SK-N-SH (cell line): ENCODE data around the gene TMEM266.

Experiments used
- EP300 ChIP-seq, 2 experiments: IDR thresholded peaks; 2 replicates each; pipeline versions ENCODE4 v1.4.0 to v1.6.1; 2012; ENCODE audit warnings: borderline replicate concordance in 1 of 2, low read depth in 1 of 2, low read length in 1 of 2
- GABPA ChIP-seq: IDR thresholded peaks from 2 replicates; pipeline ENCODE4 v1.4.0; 2012; ENCODE audit warnings: low read depth, mild to moderate bottlenecking
- NFIC ChIP-seq: IDR thresholded peaks from 2 replicates; pipeline ENCODE4 v1.4.0; 2012; ENCODE audit warnings: borderline replicate concordance
- POLR2AphosphoS5 ChIP-seq: IDR thresholded peaks from 2 replicates; pipeline ENCODE4 v1.6.1; 2012; ENCODE audit warnings: low read depth, low read length
- SIN3A ChIP-seq: IDR thresholded peaks from 2 replicates; pipeline ENCODE4 v1.6.1; 2012; ENCODE audit warnings: low read depth, mild to moderate bottlenecking, low read length, moderate library complexity, borderline replicate concordance
- SMC3 ChIP-seq: IDR thresholded peaks from 2 replicates; pipeline ENCODE4 v1.6.1; 2012; ENCODE audit warnings: low read depth, low read length, improper control_type of control experiment
- TEAD4 ChIP-seq: IDR thresholded peaks from 2 replicates; pipeline ENCODE4 v1.4.0; 2012; ENCODE audit warnings: mild to moderate bottlenecking, borderline replicate concordance; ENCODE audit not compliant: insufficient read depth
- TF ChIP-seq, protein P1 (sequence below): IDR thresholded peaks from 2 replicates; pipeline ENCODE4; 2012
- TF ChIP-seq, protein P2 (sequence below): fragments of 200-600 bp; sonication (generic); IDR thresholded peaks from 2 replicates; pipeline ENCODE4 v1.6.1; 2017; ENCODE audit warnings: antibody characterized with exemption, mild to moderate bottlenecking, moderate library complexity
- TF ChIP-seq, protein P3 (sequence below): fragments of 150-350 bp; IDR thresholded peaks from 2 replicates; pipeline ENCODE4 v1.6.1; 2016; ENCODE audit warnings: mild to moderate bottlenecking, low read depth, low read length
- TF ChIP-seq, protein P4 (sequence below): IDR thresholded peaks from 2 replicates; pipeline ENCODE4 v1.6.1; 2012; ENCODE audit warnings: mild to moderate bottlenecking, low read depth, low read length, moderate library complexity

DNA sequence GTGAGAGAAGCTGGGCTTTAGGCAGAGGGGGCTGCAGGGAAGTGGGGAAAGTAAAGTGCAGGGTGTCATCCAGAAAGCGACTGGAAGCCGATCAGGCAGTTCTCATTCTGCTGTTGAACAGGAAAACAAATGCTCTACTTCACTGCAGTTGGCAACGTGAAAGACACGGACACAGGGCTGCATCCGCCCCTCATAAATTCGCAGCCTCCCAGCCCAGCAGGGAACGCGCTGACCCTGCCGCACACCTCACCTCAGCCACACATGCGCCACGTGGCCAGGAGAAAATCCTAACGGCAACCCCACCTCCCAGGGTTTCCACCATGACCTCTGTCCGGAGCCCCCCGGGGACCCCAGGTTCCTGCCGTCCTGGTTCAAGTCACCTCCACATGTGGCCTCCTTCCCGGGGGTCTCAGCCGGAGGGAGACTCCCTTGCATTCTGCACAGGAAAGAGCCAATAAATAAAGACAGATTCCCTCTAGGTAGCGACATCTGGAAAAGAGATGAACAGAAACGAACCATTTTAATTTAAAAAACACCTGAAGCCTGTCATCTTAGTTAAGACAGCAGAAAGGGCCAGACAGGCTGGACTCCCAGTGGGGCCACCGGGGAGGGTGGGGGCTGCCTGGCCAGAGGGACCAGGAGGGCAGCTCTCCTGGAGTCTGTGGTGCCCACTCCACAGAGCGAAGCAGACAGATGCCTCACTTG, 118.7 kb downstream of the TMEM266 start:
- TF ChIP-seq, protein P1, sequence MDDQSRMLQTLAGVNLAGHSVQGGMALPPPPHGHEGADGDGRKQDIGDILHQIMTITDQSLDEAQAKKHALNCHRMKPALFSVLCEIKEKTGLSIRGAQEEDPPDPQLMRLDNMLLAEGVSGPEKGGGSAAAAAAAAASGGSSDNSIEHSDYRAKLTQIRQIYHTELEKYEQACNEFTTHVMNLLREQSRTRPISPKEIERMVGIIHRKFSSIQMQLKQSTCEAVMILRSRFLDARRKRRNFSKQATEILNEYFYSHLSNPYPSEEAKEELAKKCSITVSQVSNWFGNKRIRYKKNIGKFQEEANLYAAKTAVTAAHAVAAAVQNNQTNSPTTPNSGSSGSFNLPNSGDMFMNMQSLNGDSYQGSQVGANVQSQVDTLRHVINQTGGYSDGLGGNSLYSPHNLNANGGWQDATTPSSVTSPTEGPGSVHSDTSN: no peak
- no peak for TF ChIP-seq SMC3
- TF ChIP-seq, protein P2, sequence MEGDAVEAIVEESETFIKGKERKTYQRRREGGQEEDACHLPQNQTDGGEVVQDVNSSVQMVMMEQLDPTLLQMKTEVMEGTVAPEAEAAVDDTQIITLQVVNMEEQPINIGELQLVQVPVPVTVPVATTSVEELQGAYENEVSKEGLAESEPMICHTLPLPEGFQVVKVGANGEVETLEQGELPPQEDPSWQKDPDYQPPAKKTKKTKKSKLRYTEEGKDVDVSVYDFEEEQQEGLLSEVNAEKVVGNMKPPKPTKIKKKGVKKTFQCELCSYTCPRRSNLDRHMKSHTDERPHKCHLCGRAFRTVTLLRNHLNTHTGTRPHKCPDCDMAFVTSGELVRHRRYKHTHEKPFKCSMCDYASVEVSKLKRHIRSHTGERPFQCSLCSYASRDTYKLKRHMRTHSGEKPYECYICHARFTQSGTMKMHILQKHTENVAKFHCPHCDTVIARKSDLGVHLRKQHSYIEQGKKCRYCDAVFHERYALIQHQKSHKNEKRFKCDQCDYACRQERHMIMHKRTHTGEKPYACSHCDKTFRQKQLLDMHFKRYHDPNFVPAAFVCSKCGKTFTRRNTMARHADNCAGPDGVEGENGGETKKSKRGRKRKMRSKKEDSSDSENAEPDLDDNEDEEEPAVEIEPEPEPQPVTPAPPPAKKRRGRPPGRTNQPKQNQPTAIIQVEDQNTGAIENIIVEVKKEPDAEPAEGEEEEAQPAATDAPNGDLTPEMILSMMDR: no peak
- TF ChIP-seq TEAD4: no peak
- TF ChIP-seq, protein P3, sequence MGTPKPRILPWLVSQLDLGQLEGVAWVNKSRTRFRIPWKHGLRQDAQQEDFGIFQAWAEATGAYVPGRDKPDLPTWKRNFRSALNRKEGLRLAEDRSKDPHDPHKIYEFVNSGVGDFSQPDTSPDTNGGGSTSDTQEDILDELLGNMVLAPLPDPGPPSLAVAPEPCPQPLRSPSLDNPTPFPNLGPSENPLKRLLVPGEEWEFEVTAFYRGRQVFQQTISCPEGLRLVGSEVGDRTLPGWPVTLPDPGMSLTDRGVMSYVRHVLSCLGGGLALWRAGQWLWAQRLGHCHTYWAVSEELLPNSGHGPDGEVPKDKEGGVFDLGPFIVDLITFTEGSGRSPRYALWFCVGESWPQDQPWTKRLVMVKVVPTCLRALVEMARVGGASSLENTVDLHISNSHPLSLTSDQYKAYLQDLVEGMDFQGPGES: no peak
- no peak for TF ChIP-seq SIN3A
- no peak for TF ChIP-seq EP300 (IDR thresholded peaks at IDR 0.05; ENCODE audit: borderline replicate concordance in 1 of 2, low read depth in 1 of 2, low read length in 1 of 2)
- TF ChIP-seq NFIC: no peak
- no peak for TF ChIP-seq GABPA
- TF ChIP-seq, protein P4, sequence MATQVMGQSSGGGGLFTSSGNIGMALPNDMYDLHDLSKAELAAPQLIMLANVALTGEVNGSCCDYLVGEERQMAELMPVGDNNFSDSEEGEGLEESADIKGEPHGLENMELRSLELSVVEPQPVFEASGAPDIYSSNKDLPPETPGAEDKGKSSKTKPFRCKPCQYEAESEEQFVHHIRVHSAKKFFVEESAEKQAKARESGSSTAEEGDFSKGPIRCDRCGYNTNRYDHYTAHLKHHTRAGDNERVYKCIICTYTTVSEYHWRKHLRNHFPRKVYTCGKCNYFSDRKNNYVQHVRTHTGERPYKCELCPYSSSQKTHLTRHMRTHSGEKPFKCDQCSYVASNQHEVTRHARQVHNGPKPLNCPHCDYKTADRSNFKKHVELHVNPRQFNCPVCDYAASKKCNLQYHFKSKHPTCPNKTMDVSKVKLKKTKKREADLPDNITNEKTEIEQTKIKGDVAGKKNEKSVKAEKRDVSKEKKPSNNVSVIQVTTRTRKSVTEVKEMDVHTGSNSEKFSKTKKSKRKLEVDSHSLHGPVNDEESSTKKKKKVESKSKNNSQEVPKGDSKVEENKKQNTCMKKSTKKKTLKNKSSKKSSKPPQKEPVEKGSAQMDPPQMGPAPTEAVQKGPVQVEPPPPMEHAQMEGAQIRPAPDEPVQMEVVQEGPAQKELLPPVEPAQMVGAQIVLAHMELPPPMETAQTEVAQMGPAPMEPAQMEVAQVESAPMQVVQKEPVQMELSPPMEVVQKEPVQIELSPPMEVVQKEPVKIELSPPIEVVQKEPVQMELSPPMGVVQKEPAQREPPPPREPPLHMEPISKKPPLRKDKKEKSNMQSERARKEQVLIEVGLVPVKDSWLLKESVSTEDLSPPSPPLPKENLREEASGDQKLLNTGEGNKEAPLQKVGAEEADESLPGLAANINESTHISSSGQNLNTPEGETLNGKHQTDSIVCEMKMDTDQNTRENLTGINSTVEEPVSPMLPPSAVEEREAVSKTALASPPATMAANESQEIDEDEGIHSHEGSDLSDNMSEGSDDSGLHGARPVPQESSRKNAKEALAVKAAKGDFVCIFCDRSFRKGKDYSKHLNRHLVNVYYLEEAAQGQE: no peak
- no peak for TF ChIP-seq POLR2AphosphoS5
